HG02870 (cell line): ENCODE data around the gene EPB41L4B.

Experiments
- ATAC-seq: cut with Tn5 transposase; IDR thresholded peaks from one replicate; pipeline ENCODE4 v1.9.1; 2021; ENCODE audit warnings: mild to moderate bottlenecking, moderate library complexity; ENCODE audit not compliant: unreplicated experiment

Gene EPB41L4B

DNA sequence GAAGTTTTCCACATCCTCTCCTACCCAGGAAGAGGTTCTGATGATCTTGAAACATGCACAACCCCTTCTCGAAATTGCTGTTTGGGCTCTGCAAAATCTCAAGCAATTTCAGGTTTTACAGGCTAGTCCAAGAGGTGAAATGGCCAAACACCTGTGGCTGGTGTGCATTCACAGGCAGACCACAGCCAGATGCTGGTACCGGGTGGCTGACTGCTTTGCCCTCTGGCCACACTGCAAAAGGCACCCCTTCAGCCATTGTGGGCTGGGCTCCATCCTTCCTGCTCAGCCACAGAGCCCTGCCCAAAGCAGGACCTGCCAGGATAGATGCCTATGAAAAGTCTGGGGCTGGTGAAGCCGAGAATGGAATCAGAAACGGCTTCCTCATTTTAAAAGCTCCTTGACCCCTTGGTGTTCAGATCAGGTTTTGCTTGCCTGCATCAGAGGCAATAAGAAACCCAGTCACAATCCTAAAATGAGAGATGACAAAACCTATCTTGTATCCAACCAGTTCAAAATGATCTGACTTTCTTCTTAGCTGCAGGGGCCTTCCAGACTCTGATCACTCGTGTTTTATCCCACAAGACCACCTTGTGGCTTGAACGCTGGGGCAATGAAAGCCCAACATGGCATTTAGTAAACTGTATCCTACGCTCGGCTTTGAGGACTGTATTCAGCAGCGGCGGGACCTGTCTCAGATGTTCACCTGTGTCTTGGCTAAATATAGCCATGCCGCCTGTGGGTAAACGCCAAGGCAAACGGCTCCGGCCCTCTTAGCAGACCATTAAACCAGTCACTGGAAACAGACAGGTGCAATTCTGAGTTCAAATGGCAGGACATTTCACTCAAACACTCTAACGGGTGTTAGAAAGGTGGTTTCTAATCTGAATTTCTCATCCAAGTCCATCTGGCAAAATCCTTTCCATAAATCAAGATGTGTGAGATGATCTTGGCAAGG is 49.6 kb downstream of the EPB41L4B start:
- no peak for ATAC-seq

DNA sequence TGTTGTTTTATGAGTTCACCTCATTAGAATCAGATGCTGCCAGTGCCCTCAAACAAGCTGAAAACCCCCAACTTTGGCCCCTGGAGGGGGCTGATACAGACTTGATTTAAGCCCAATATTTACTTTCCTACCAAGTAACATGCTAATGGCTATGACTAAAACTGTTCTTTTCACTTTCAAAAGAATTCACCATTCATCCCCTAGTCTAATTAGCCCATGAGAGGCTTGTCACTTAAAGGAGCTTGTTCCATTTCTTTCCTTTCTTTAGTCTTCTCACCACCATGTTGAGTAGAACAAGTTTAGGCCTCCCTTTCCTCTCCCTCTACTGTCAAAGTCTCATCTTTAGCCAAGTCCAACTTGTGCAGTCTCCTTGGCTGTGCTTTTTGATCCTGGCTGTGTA is 50.4 kb downstream of the EPB41L4B start:
- ATAC-seq: no peak

GRCh38 chr9:109269839-109270238 is 51.0 kb downstream of the EPB41L4B start:
- no peak for ATAC-seq

DNA sequence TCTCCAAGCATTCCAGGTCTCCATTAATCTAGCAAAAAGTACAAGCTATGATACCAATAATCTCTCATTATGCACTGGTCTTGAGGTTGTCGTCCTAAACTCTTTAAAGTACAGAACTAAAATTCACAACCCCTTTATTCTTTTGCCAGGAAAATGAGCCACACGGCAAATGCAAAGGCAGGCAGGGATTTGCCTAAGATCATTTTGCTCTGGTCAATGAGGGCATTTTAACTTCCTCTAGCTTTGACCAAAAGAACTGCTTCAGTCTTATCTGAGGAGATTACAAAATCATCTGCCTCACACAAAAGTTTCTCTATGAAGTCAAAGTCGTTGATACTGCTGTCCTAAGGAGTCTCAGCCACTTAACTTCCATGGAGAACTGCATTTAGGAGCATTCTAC is 51.8 kb downstream of the EPB41L4B start:
- no peak for ATAC-seq

- ATAC-seq: no peak
Measured at GRCh38 chr9:109267555-109267954, 53.3 kb downstream of the EPB41L4B start.

GRCh38 chr9:109264877-109265587 is 55.8 kb downstream of the EPB41L4B start:
- ATAC-seq: no peak

DNA sequence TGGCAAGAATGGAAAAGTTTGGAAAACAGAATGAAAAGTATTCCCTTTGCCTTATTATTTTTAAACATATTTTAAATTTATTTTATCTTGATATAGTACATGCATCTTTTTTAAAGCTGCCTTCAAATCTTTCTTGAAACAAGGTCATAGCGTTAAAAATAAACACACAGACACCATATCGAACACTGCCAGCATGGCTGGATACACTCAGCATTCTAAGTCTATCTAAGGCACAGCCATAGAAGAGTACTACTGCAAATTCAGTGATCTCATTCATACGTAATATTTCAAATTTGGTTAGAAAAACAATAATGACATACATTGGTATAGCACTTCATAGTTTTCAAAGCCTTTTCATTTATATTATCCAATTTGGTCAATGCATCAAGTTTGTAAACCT is 57.5 kb downstream of the EPB41L4B start:
- ATAC-seq: no peak

DNA sequence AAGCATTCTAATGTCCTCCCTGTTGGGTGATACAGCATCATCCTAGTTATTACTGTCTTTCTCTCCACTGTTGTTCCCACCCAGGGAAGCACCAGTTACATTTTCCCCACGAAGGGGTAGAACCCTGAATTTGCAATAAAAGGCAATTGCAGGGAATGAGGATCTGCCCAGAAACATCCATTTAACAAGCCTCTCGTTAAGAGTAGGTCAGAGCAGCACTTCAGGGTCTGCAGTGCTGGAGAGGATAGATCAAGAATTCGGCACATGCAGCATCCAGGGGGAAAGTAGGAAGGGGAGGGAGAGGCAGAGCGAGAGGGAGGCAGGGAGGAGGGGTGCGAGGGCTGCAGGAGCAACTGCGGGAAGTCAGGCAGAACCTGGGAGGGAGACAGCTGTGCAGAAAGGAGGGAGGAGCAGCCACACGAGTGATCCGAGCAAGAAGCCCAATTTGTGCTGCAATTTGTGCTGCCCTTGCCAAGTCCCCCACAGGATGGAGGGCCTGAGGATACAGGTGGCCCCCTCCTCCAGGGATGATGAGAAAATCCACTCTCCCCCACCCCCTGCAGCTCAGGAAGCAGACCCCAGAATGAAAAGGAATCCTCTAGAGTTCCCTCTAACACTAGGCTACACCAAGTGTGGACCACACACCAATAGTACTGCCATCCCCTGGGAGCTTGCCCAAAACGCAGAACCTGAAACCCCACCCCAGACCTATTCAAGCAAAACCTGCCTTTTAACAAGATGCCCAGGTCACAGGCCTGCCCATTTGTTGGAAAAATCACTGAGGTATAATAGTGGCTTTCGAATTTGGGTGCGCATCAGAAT is 62.2 kb downstream of the EPB41L4B start:
- ATAC-seq: no peak

DNA sequence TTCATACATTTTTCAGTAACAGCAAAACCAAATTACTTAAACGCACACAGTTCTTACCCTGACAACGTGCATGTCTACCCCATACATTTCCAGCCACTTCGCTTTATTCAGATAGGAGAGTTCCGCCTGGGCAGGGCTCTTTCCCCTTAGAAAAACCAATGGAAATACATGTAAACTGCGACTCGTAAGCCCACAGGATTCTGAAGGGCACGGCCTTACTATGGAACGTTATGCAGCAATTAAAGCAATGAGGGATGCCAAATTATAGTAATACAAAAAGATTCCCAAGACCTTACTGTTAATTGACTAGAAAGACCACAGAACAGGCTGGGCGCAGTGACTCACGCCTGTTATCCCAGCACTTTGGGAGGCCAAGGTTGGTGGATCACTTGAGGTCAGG is 64.5 kb downstream of the EPB41L4B start:
- no peak for ATAC-seq

GRCh38 chr9:109255394-109255793 is 65.5 kb downstream of the EPB41L4B start:
- ATAC-seq: no peak

- ATAC-seq: no peak
Measured at GRCh38 chr9:109254317-109254716, 66.5 kb downstream of the EPB41L4B start.

DNA sequence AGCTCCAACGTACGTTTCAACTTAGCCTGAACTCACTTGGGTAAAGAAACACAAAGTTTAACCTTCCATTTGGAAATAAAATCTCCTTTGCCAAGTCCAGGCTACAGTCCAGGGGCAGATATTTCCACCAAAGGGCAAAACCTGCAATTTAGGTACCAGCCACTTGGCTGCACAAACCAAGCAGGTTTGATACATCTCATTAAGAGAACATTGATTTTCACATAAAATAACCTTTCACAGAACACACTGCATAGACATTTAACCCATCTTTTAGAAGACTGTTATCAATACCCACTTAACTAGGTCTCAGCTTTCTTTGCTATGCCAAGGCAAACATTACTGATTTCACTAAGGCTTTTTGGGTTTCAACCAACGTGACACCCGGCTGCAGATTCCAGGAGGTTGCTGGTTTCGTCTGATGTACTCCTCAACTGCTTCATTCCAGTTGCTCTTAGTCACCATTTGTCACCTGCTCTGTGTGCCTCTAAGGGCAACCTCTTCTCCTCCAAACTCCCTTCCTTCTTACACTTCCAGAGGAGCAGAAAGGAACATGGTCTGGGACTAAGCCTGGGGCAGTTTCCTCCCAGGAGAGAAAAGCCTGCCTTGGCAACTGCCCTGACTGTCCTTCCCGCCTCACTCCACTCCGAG is 67.1 kb downstream of the EPB41L4B start:
- no peak for ATAC-seq

- ATAC-seq: no peak
Measured at GRCh38 chr9:109253241-109253636, 67.6 kb downstream of the EPB41L4B start.

- no peak for ATAC-seq
Measured at GRCh38 chr9:109252291-109252690, 68.6 kb downstream of the EPB41L4B start.

DNA sequence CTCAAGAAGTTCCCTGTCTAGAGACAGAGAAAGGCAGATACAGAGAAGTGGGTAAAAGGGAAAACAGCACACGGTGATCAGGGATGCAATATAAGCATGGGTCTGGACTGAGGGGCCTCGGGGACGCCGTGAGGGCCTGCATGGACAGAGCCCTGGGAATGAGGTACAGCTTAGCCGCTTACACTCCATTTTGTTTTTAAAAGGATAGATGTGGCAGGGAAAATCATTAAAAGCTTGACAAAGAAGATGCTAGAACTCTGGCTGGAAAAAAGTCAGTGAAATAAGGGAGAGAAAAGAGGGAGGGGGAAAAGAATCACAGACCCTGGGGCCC is 69.1 kb downstream of the EPB41L4B start:
- ATAC-seq: no peak

DNA sequence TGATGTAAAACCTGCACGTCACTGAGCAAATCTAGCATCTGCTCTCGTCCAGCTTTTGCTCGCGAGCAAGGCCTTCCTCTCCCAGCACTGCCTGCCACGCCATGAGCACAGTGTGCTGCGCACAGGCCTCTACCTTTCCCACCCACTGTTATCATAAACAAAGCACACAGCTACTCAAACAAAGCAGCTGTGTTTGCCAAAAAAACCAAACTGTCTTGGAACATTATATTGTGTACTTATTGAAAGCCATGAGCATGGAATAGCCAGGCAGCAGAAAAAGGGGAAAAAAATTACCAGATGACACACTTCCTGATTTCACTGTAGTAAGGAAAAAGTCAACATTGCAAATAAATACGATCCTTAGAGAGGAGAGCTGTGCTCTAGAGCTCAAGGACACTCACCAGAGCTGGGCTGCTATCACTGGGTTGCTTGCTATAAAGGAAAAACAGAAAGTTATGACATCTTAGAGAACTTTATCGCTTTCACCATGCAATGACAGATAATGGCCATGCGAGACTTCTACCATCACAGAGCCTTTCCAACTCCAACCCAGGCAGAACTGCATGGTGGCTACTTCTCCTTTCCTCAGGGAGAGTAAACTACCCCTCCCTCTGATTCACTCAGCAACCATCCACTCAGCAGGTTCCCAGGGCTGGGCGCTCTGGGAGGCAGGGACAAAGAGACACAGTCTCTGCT is 69.6 kb downstream of the EPB41L4B start:
- ATAC-seq: no peak

- ATAC-seq: no peak
Measured at GRCh38 chr9:109250771-109251079, 70.1 kb downstream of the EPB41L4B start.

GRCh38 chr9:109250311-109250741 is 70.5 kb downstream of the EPB41L4B start:
- no peak for ATAC-seq

- ATAC-seq: no peak
Measured at GRCh38 chr9:109249615-109250014, 71.2 kb downstream of the EPB41L4B start.

DNA sequence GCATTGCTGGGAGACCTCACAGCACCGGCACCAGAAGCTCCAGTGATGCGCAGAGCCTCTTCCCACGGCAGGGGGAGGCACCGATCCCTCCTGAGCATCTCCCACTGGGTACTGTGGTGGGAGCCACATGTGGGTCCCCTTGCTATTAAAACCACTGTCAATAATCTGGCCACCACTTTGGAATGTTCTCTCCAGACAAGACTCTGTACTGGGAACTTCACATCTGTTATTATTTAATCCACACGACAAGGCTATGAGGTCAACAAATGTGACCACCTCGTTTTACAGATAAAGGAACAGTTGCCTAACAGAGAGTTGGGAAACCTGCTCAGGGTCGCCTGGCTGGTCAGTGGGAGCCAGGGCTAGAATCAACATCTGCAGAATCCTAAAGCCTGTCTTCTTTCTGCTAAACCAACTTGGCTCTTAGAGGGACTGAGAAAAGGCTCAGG is 72.7 kb downstream of the EPB41L4B start:
- no peak for ATAC-seq
